Raji (cell line): ENCODE results near the gene TSSK2.
A peak's percentile ranks its signal among the peaks of the same experiment; 100 is the strongest.

ENCODE experiments used
- POLR2A ChIP-seq: IDR thresholded peaks from 2 replicates; pipeline ENCODE4 v1.6.1; 2011; ENCODE audit warnings: low read depth, low read length, control low read depth; ENCODE audit not compliant: insufficient read depth

TSSK2 gene

GRCh38 chr22:19167106-19167869 is 36.2 kb downstream of the TSSK2 start:
- no peak for TF ChIP-seq POLR2A

DNA sequence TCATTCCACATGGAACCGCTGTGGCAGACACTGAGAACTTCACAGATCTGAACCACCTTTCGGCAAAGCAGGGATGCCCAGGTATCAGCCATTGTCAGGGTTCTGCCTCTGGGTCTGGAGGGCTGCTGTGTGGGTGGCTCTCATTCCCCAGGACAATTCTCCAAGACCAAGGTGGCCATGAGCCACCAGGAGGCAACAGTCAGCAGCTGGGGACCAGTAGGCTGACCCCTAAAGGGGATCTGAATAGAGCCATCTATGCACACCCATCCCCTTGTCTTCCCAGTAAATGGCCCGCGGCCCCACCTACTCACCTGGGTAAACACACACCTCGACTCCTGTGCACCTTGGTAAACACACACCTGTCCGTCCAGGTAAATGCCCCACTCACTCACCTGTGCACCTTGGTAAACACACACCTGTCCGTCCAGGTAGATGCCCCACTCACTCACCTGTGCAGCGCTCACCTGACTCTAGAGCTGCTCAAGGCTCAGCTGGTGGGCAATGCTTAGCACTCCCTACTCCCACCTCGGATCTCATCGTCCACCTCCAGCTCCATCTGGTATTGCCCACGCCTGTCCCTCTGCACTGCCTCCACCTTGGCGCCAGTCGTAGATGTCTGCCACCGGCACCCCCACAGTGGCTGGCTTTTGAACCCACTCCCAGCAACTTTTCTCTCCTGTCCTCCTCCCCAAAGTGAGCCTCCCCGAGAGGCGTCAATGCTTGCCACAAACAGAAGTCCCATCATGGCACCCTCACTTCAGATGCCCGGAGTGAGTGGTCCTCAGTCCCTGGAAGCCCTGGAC is 37.2 kb downstream of the TSSK2 start:
- TF ChIP-seq POLR2A: no peak

DNA sequence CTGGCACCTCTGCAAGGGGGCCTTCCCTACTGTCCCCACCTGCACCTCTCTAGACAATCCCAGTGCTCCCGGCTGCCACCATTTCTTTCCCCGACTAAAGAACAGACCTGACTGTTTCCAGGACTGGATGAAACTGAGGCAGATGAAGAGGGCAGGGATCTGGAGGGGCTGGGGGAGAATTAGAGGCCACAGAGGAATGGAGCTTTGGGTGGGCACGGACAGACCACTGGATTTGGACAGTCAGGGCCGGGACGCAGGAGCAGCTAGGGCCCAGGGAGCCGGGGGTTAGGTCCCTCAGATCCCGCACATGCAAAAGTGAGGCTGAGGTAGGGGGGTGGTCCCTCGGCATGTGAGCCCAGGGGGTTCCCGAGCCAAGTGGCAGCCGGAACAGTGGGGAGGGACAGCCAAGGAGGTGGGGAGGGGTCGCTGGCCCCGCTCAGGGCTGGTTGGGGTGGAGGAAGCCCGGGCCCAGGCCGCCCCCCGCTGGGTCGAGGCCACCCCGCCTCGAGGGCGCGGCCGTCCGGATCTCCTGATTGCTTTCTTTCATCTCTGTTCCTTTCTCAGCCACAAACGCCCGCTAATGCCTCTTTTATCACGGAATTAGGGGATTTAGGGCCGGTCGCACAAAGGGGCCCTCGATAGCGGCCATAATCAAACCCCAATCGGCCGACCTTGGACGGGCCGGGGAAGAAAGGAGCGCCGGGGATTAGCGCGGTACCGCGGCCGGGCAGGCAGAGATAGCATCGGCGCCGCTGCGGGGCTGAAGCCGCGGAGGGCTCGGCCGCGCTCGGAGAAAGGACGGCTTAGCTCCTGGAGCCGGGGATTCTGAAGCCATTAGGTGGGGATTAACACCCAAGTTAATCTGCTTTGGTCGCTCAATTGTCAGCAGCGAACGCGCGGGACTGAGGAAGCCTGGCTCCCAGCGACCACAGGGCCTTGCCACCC is 38.2 kb downstream of the TSSK2 start:
- no peak; the same call in 1 of the 2 replicates for TF ChIP-seq POLR2A

DNA sequence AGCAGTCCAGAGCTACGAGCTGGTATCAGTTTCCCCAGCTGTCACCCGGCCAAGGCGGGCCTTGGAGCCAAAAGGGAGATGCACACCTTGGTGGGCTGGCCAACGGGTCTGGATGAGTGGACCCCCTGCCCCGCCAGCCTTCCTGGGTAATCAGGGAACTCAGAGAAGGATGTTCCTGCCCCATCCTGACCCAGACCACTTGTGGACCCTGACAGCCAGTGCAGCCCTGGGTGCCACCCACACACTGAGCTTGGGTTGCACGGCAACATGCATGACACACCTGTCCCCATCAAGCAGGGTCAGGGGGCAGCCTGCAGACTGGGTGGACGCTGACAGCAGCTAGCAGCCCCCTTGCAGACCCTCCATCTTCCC is 38.8 kb downstream of the TSSK2 start:
- peak; percentile 5; the same call in 1 of the 2 replicates for TF ChIP-seq POLR2A

DNA sequence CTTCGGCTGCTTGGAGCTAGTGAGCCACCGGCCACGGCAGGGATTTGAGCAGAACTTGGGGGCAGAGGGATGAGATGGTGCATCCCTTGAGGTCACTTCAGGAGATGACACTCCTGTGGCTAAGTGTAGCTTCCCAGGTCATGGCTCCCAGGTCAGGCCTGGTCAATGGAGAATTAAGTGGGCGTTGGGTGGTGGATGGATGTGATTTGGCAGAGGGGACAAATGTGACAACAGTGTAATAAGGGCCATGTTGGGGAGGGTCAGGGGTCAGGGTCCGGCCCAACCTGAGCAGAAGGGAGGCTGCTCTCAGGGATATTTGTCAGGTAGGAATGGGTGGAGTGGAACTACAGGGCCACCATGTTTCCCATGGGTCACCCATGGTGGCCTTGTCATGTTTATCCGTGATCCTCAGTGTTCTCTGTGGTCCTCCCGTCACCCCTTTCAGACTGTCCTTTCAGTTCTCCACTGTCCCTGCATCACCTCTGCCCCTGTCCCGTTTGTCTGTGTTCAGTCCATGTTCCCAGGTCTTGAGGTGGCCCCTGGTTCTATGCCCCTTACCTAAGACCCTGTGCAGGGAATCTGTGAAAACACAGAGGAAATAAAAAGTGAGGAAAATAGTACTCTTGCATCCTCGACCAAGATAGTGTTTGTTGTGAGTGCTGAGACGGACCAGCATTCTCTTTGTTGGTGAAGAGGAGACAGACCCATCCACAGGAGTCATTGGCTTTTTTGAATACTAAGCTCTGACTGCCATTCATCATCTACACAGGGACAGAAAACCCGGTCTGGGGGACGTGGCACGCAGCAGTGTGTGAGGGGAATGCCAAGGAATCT is 41.3 kb downstream of the TSSK2 start:
- TF ChIP-seq POLR2A: no peak; the same call in 1 of the 2 replicates

GRCh38 chr22:19173047-19174035 is 42.2 kb downstream of the TSSK2 start:
- no peak for TF ChIP-seq POLR2A

- peak; percentile 43 for TF ChIP-seq POLR2A
Measured at GRCh38 chr22:19174106-19175025, 43.3 kb downstream of the TSSK2 start.

DNA sequence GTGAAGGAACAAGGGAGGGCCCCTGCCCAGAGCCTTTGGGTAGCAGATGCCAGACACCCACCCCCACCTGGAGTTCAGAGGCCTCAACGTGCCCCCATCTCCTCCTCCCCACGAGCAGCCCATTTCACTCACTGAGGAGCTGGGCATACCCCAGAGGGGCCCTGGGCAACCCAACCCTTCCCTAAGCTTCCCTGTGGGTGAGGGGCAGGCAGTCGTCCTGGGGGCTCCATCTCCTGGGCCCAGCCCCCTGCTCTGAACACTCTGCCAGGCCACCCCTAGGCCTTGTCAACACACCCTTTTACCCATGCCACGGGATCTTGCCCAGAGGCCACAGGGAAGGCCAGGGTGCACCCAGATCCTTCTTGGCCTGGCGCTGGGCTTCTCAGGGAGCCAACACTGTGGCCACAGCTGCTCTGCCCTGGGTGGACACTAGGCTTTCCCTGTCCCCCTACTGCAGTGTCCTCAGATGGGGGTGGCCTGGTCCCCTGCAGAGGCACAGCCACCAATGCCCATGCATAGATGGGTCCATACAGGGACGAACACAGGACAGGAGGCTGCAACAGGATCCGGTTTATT is 44.0 kb downstream of the TSSK2 start:
- TF ChIP-seq POLR2A: no peak

- peak; percentile 27; the same call in 1 of the 2 replicates for TF ChIP-seq POLR2A
Measured at GRCh38 chr22:19175602-19176174, 44.6 kb downstream of the TSSK2 start.

DNA sequence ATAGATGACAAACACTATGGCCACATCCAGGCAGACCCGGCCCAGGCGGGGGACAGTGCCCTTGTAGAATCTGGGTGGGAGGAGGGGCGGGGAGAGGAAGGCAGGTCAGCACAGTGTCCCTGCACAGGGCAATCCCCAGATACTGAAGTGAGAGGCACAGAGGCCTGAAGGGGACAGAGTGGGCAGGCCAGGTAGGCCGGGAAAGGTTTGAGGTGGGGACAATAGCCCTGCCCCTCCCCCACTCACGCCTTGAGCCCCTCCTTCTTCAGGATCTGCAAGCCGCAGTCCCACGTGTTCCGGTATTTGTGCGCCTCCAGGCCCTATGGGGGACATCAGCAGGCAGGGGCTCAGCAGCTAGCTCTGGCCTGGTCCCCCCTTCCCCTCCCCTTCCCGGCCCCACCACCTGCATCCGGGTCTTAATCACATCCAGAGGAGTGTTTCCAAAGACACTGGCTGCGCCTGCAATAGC is 45.1 kb downstream of the TSSK2 start:
- TF ChIP-seq POLR2A: peak; percentile 42

GRCh38 chr22:19176732-19177131 is 45.6 kb downstream of the TSSK2 start:
- no peak for TF ChIP-seq POLR2A
